ENCODE measurements around the gene ANKRD31. TPM values are rescaled to one million over a fixed set of nuclear protein-coding genes. Genes with fewer than 3 reads are reported as not detected.

The ANKRD31 gene
- total RNA-seq, 4 donors from 2014 or later = 0.12 to 0.79 (median 0.37) TPM

GRCh38 chr5:75053304-75054133, 183.2 kb downstream of the ANKRD31 start:
- ATAC-seq (ENCODE audit: low FRiP score) = peak; percentile 63
- no peak for DNase-seq (ENCODE audit: low spot score)
- TF ChIP-seq, protein P1, sequence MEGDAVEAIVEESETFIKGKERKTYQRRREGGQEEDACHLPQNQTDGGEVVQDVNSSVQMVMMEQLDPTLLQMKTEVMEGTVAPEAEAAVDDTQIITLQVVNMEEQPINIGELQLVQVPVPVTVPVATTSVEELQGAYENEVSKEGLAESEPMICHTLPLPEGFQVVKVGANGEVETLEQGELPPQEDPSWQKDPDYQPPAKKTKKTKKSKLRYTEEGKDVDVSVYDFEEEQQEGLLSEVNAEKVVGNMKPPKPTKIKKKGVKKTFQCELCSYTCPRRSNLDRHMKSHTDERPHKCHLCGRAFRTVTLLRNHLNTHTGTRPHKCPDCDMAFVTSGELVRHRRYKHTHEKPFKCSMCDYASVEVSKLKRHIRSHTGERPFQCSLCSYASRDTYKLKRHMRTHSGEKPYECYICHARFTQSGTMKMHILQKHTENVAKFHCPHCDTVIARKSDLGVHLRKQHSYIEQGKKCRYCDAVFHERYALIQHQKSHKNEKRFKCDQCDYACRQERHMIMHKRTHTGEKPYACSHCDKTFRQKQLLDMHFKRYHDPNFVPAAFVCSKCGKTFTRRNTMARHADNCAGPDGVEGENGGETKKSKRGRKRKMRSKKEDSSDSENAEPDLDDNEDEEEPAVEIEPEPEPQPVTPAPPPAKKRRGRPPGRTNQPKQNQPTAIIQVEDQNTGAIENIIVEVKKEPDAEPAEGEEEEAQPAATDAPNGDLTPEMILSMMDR (IDR thresholded peaks at IDR 0.05) = no peak

DNA sequence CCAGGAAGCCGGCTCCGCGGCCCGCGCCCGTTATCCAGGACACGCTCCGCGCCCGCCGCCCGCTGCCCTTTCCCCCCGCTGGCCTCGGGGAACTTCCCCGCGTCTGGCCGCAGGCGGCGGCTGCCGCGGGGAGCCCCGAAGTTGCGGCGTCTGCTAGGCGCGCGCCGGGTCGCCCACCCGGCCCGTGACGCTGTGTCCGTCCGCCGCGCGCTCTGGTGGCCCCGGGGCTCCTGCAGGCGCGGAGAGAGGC, 183.7 kb downstream of the ANKRD31 start:
- ATAC-seq (ENCODE audit: low FRiP score) (no peak), DNase-seq (ENCODE audit: low spot score) (no peak)
- TF ChIP-seq, protein P1 (IDR thresholded peaks at IDR 0.05) = no peak

DNA sequence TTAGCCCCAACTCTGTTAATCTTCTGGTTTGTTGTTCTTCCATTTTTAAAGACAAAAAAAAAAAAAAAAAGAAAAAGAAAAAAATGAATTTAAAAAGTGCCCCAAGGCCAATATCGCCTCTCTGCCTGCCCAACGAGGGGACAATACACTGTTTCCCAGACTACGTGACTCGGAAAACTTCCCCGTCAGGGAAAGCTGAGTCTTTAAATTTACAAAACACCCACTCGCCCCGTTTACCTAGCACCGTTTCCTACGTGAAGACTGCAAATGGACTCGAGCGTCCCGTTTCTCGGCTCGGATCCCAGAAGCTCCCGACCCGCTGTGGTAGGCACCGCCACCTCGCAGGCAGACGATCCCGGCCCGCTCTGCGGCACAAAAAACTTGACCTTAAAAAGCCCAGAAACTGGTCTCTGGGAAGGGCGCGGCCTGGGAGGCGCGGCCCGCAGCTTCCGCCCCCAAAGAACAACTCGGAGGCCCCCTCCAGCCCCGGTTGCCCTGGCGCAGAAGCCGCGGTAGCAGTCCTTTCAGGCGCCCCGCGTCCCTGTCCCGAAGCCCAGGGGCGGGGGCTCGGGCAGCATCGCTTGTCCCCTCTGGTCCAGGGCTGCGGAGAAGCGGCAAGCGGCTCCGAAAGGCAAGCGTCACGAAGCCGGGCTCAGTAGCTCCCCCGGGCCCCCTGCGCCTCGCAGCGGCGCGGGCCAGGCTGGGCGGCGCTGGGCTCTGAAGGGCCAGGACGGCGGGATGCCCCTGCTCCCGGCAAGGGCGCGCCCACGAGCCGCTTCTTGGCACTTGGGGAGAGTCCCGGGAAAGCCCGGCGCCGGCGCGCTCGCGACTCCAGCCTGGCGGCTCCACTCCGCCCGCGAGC, 184.3 kb downstream of the ANKRD31 start, which contains the start of gene GCNT4:
Gene GCNT4 (minus strand): TSS at position 367 of the 862 bp plus-strand sequence. CDS start 22,521 bp downstream, outside the sequence.
- ATAC-seq (ENCODE audit: low FRiP score) (peak; percentile 62), DNase-seq (ENCODE audit: low spot score) (no peak)
- TF ChIP-seq, protein P1 (IDR thresholded peaks at IDR 0.05) = no peak

GRCh38 chr5:75051217-75051751, 185.4 kb downstream of the ANKRD31 start:
- no peak for ATAC-seq (ENCODE audit: low FRiP score)
- DNase-seq (ENCODE audit: low spot score) = no peak
- TF ChIP-seq, protein P1 (IDR thresholded peaks at IDR 0.05) = no peak

DNA sequence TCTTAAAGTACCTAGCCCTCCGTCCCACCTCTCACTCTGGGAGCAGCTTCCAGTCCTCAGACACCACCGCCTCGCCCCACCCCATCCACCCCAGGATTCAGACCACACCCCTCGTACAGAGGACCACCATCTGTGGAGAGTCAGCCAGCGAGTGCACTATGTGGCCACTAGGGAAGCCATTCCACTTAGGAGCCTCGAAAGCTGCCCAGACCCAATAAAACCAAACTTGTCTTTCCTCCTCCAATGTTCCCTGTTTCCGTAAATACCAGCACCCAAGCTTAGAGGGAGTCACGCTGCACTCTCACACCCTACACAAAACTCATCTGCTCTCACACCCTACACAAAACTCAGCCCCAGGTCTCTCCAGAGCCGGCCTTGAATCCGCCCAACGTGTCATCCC, 186.3 kb downstream of the ANKRD31 start:
- DNase-seq (ENCODE audit: low spot score) (no peak), ATAC-seq (ENCODE audit: low FRiP score) (no peak)
- TF ChIP-seq, protein P1 (IDR thresholded peaks at IDR 0.05) = no peak

GRCh38 chr5:75049456-75050351, 187.0 kb downstream of the ANKRD31 start:
- DNase-seq (ENCODE audit: low spot score) (no peak), ATAC-seq (ENCODE audit: low FRiP score) (no peak)
- TF ChIP-seq, protein P1 (IDR thresholded peaks at IDR 0.05) = no peak
